ENCODE results near the gene KRTAP4-7.
"Not testable (repeated sequence)": the region's sequence is repeated elsewhere in the genome, so short reads cannot be mapped to it uniquely, and the experiment has no call there.

The KRTAP4-7 gene

GRCh38 chr17:41065016-41065689 lies 18.8 kb upstream of the KRTAP4-7 start:
- DNase-seq (ENCODE audit: low read depth in 2 of 2), result not testable (repeated sequence)

DNA sequence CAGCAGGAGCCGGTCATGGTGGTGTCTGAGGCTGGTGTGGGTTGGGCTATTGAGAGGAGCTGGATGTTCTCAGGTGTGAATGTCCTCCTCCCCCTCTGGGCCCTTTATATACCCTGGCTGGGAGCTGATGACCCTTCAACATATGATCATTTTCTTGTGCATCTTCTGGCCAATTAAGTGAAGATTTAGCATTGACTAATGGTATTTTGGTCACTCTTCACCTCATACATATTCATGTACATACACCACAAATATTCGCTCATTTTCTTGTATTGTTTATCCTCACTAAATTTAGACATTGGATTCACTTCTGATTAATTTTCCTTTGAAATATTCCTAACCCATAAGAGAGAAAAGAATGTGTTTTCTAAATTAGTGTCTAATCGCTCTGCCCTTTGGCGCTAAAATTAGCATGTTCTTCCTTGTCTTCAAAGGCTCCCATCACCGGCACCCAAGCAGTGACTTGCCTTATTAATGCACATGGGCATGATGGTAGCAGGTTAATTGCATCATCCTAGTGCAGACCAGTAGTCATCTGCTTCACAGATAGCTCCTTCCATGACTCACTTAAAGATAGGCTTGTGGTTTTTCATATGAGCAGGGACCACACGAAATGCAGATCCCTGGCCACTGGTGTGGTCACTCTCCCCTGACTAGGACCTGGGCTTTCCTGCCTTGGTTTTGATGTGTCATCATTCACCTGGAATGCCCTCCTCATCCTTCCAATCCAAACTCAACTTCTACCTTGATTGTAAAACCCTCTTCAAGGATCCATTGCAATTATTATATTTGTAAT lies 17.9 kb upstream of the KRTAP4-7 start, which contains the start of gene KRTAP2-4:
TSS of gene KRTAP2-4 (minus strand) at position 51 of the 796 bp plus-strand sequence. CDS start at position 17, 34 bp downstream.
- DNase-seq (ENCODE audit: low read depth in 2 of 2), result no peak

- no peak for DNase-seq (ENCODE audit: low read depth in 2 of 2)
Measured at GRCh38 chr17:41067281-41067680, 16.7 kb upstream of the KRTAP4-7 start.

DNA sequence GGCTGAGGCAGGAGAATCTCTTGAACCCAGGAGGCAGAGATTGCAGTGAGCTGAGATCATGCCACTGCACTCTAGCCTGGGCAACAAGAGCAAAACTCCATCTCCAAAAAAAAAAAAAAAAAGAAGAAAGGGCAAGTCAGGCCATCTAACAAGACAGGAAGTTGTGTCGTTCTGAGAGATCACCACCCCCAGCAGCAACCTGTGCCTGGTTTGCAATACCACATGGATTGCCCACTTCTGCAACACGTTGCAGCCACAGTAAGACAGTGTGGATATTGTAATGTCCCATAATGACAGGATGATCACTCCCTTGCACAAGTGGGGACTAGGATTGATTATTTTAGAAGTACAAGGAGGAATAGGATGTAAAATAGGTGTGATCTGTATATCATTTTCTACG lies 14.9 kb upstream of the KRTAP4-7 start:
- DNase-seq (ENCODE audit: low read depth in 2 of 2), result no peak

- DNase-seq (ENCODE audit: low read depth in 2 of 2), result no peak
Measured at GRCh38 chr17:41071606-41072360, 12.2 kb upstream of the KRTAP4-7 start.

GRCh38 chr17:41073676-41074075 lies 10.3 kb upstream of the KRTAP4-7 start:
- DNase-seq (ENCODE audit: low read depth in 2 of 2), result no peak

DNA sequence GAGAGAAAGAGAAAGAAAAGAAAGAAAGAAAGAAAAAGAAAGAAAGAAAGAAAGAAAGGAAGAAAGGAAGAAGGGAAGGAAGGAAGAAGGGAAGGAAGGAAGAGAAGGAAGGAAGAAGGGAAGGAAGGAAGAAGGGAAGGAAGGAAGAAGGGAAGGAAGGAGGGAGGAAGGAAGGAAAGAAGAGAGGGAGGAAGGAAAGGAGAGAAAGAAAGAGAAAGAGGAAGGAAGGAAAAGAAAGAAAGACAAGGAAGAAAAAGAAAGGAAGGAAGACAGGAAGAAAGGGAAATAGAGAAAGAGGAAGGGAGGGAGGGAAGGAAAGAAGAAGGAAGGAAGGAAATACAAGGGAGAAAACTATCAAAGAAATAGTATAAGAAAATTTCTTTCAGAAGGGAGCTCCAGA lies 7.2 kb upstream of the KRTAP4-7 start:
- no peak for DNase-seq (ENCODE audit: low read depth in 2 of 2)

DNA sequence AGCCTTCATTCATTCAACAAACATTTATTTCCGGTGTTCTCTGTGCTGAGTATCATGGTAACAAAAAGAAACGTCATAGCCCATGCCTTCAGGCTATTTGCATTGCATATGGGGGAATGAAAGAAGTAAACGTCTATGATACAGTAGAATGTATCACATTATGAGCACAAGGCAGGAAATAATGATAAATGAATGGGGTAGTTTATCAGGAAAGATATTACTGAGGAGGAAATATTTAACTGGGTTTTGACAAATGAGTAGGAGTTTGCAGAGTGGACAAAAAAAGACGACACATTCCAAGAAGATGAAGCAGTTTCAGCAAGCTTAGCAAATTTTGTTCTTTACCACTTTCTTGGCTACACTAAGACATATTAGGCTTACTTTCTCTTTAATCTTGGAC lies 1.3 kb upstream of the KRTAP4-7 start:
- no peak for DNase-seq (ENCODE audit: low read depth in 2 of 2)

GRCh38 chr17:41083427-41083826 lies 523 bp upstream of the KRTAP4-7 start:
- not testable (repeated sequence) for DNase-seq (ENCODE audit: low read depth in 2 of 2)

DNA sequence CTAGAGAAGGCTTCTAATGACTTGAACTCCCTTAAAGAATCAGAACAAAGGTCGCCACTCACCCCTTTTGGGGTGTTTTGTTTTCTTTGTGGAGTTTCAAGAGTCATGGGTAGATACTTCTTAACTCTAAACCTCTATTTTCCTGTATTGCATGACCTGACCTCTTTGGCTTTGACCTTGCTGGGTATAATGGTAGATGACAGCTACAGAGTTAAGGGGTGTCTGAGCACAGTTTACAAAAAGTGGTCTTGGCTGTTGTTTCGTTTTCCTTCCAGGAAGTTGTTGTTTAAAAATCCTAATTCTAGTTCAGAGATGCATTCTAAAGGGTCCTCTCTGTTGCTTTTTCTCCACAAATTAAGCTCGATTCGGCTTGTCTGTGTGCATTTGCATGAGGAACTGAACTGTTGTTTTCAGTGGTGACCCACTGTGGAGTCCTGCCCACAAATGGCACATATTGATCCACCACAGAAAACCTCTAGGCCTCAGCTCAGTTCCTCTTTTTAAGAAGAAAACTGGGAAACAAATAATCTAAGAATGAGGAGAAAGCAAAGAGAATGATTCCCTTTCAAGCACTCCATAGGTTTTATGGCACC lies 4.9 kb downstream of the KRTAP4-7 start:
- not testable (repeated sequence) for DNase-seq (ENCODE audit: low read depth in 2 of 2)

DNA sequence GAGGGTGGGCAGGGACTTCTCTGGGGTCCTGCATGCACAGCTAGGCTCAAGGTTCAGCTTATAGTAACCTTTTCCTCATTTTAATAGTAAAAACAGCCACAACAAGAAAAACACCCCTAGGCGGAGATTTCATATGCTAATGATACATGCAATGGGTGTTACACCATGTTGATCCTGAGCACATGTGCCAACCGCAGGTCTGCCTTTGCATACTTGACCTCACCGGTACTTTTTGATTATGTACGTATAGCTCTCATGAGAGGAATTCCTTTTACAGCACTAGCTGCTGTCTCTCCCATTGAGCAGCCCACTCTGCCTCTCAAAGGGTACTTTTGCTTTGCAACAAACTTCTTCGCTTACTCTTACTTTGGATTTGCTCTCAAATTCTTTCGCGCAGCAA lies 12.1 kb downstream of the KRTAP4-7 start:
- no peak for DNase-seq (ENCODE audit: low read depth in 2 of 2)

DNA sequence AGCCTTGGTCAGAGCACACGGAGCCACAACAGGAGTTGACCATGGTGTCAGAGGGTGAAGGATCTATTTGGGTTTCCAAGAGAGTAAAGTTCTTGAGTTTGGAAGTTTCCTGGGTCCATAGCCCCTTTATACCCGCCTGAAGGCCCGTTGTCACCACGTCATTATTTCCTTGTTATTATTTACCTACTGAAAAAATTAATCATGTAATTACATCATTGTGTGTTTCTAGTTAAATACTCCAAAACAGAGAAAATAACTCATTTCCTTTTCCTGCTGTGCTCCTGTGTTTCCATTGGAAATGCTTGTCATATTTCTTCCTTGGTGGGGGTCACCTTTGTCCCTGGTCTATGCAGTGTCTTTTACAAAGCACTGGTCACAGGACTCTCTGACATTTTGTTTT lies 14.1 kb downstream of the KRTAP4-7 start, which contains the start of gene KRTAP4-8:
TSS of gene KRTAP4-8 (minus strand) at position 101 of the 400 bp plus-strand sequence. CDS start at position 43, 58 bp downstream.
- DNase-seq (ENCODE audit: low read depth in 2 of 2), result no peak

DNA sequence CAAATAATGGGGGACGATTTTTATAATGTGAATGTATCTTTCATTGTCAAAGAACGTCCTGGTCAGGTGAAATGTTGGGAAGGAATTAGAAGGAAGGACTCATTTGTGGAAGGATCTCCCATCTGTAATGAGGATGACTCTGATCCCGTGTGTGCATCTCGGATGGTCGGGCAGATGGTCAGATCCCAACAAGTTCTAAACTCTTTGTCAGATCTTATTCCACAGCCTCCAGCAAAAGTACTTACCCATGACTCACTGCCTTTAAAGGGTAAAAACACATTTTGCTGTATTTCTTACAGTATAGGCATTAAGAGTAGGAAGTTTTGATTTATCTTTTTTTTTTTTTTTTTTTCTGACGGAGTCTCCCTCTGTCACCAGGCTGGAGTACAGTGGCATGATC lies 14.5 kb downstream of the KRTAP4-7 start:
- DNase-seq (ENCODE audit: low read depth in 2 of 2), result no peak

DNA sequence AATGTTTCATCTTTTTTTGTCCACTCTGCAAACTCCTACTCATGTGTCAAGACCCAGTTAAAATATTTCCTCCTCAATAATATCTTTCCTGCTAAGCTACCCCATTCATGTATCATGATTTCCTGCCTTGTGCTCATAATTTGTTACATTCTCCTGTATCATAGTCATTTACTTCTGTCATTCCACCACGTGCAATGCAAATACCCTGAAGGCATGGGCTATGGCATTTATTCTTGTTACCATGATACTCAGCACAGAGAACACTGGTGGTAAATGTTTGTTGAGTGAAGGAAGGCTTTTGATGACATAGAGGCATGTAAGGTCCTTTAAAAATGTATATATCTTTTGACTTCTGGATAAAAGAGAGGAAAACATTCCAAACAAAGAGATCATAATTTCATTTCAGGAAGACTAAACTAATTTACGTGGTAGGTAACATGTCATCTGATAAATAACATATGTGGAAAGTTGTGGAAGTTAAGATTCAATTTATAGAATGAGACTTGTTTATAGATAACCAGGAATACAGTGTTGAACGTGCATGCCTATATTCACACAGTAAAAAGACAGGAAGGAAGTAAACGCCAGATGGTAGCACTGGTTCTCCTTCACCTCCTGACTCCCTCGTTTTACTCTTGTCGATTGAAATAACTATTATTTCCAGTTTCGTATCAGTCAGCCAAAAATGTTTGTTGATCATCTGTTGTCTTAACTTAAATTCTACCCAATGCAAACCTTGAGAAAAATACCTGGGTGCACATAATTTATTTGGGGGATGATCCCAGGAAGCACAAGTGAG lies 15.9 kb downstream of the KRTAP4-7 start:
- not testable (repeated sequence) for DNase-seq (ENCODE audit: low read depth in 2 of 2)

DNA sequence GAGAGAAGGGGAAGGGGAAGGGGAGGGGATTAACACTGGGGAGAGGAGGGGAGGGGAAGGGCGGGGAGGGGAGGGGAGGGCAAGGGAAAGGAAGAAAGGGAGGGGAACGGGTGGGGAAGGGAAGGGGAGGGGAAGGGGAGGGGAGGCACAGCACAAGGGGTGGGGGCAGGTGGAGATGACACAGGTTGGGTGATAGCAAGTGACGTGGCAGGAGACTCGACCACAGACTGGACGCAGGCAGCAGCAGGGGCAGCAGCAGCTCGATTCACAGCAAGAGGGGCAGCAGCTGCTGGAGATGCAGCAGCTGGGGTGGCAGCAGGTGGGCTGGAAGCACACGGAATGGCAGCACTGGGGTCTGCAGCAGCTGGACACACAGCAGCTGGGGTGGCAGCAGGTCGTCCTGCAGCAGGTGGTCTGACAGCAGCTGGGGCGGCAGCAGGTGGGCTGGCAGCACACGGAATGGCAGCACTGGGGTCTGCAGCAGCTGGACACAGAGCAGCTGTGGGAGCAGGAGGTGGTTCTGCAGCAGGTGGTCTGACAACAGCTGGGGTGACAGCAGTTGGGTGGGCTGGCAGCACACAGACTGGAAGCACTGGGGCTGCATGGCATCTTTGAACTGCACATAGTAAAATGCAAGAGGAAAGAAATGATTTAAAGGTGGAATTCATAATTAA lies 17.8 kb downstream of the KRTAP4-7 start, which contains the start of gene KRTAP4-16:
TSS of gene KRTAP4-16 (minus strand) at position 624 of the 674 bp plus-strand sequence. CDS start at position 624, 0 bp downstream.
- DNase-seq (ENCODE audit: low read depth in 2 of 2), result no peak

DNA sequence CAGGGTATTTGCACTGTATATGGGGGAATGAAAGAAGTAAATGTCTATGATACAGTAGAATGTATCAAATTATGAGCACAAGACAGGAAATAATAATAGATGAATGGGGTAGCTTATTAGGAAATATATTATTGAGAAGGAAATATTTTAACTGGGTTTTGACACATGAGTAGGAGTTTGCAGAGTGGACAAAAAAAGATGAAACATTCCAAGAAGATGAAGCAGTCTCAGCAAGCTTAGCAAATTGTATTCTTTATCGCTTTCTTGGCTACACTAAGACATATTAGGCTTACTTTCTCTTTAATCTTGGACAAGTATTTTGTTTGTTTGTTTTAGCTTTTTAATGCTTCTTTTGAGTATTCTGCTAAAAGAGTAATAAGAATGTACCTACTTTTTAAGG lies 19.9 kb downstream of the KRTAP4-7 start:
- DNase-seq (ENCODE audit: low read depth in 2 of 2), result no peak

DNA sequence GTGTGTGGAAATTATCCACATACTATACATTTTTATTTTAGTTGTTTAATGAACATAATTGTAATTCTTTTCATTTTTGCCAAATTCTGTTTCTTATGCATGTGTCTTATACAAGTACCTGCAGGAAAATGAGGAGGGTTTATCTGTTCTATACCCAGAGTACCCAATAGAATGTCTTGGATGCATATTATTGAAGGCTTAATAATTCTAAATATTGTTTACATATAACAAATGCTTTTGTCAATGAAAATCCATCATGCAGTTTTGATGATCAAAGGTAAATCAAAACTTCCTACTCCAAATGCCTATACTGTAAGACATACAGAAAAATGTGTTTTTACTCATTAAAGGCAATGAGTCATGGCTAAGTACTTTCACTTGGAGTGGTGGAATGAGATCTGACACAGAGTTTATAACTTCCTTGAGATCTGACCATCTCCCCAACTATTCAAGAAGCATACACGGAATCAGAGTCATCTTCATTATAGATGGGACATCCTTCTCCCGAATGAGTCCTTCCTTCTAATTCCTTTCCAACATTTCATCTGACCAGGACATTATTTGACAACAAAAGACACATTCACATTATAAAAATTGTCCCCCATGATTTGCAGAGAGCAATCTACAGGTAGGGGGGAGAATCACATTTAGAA lies 20.6 kb downstream of the KRTAP4-7 start:
- not testable (repeated sequence) for DNase-seq (ENCODE audit: low read depth in 2 of 2)

DNA sequence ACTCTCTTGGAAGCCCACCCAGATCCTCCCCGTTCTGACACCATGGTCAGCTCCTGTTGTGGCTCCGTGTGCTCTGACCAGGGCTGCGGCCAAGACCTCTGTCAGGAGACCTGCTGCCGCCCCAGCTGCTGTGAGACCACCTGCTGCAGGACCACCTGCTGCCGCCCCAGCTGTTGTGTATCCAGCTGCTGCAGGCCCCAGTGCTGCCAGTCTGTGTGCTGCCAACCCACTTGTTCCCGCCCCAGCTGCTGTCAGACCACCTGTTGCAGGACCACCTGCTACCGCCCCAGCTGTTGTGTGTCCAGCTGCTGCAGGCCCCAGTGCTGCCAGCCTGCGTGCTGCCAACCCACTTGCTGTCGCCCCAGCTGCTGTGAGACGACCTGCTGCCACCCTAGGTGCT lies 21.4 kb downstream of the KRTAP4-7 start, which contains the start of gene KRTAP4-9:
TSS of gene KRTAP4-9 (plus strand) at position 43 of the 400 bp plus-strand sequence. CDS start at position 43, 0 bp downstream.
- DNase-seq (ENCODE audit: low read depth in 2 of 2), result not testable (repeated sequence)

- no peak for DNase-seq (ENCODE audit: low read depth in 2 of 2)
Measured at GRCh38 chr17:41107941-41108450, 24.0 kb downstream of the KRTAP4-7 start.

Measured in stimulated activated CD8-positive, alpha-beta memory T cell treated with anti-CD3 and anti-CD28 coated beads, Interleukin-15, amount 100 ng/mL, for 48 hours (primary cell).